Measurements from ENCODE around the gene NRP1.

The NRP1 gene

GRCh38 chr10:33217854-33218253, 116.6 kb downstream of the NRP1 start:
- in situ Hi-C loops (cut with MboI; ENCODE audit: low sequenced_read_pairs) = no loop called here

GRCh38 chr10:33216661-33217427, 117.6 kb downstream of the NRP1 start:
- in situ Hi-C loops (cut with MboI; ENCODE audit: low sequenced_read_pairs) = no loop called here

GRCh38 chr10:33215635-33216034, 118.8 kb downstream of the NRP1 start:
- in situ Hi-C loops (cut with MboI; ENCODE audit: low sequenced_read_pairs) = no loop called here

GRCh38 chr10:33215154-33215553, 119.3 kb downstream of the NRP1 start:
- in situ Hi-C loops (cut with MboI; ENCODE audit: low sequenced_read_pairs) = no loop called here

- in situ Hi-C loops (cut with MboI; ENCODE audit: low sequenced_read_pairs) = no loop called here
Observed at GRCh38 chr10:33214174-33214573, 120.3 kb downstream of the NRP1 start.

GRCh38 chr10:33212061-33212748, 122.3 kb downstream of the NRP1 start:
- in situ Hi-C loops (cut with MboI; ENCODE audit: low sequenced_read_pairs) = no loop called here

- in situ Hi-C loops (cut with MboI; ENCODE audit: low sequenced_read_pairs) = no loop called here
Observed at GRCh38 chr10:33211106-33211878, 123.2 kb downstream of the NRP1 start.

GRCh38 chr10:33209802-33210201, 124.7 kb downstream of the NRP1 start:
- in situ Hi-C loops (cut with MboI; ENCODE audit: low sequenced_read_pairs) = no loop called here

GRCh38 chr10:33208166-33208565, 126.3 kb downstream of the NRP1 start:
- in situ Hi-C loops (cut with MboI; ENCODE audit: low sequenced_read_pairs) = no loop called here

- in situ Hi-C loops (cut with MboI; ENCODE audit: low sequenced_read_pairs) = no loop called here
Observed at GRCh38 chr10:33204031-33204430, 130.4 kb downstream of the NRP1 start.

- in situ Hi-C loops (cut with MboI; ENCODE audit: low sequenced_read_pairs) = no loop called here
Observed at GRCh38 chr10:33201971-33202370, 132.5 kb downstream of the NRP1 start.

- in situ Hi-C loops (cut with MboI; ENCODE audit: low sequenced_read_pairs) = no loop called here
Observed at GRCh38 chr10:33201056-33201780, 133.2 kb downstream of the NRP1 start.

GRCh38 chr10:33199731-33200232, 134.7 kb downstream of the NRP1 start:
- in situ Hi-C loops (cut with MboI; ENCODE audit: low sequenced_read_pairs) = loop anchor here (25.0 kb wide), 1 partner anchor 1438 kb away; no protein-coding TSS in a partner anchor

GRCh38 chr10:33198610-33199009, 135.9 kb downstream of the NRP1 start:
- in situ Hi-C loops (cut with MboI; ENCODE audit: low sequenced_read_pairs) = loop anchor here (25.0 kb wide), 1 partner anchor 1439 kb away; no protein-coding TSS in a partner anchor

- in situ Hi-C loops (cut with MboI; ENCODE audit: low sequenced_read_pairs) = loop anchor here (25.0 kb wide), 1 partner anchor 1440 kb away; no protein-coding TSS in a partner anchor
Observed at GRCh38 chr10:33196710-33197491, 137.6 kb downstream of the NRP1 start.

- in situ Hi-C loops (cut with MboI; ENCODE audit: low sequenced_read_pairs) = loop anchor here (25.0 kb wide), 1 partner anchor 1441 kb away; no protein-coding TSS in a partner anchor
Observed at GRCh38 chr10:33196377-33196706, 138.1 kb downstream of the NRP1 start.

GRCh38 chr10:33195608-33196376, 138.7 kb downstream of the NRP1 start:
- in situ Hi-C loops (cut with MboI; ENCODE audit: low sequenced_read_pairs) = loop anchor here (25.0 kb wide), 1 partner anchor 1442 kb away; no protein-coding TSS in a partner anchor

GRCh38 chr10:33193701-33194521, 140.6 kb downstream of the NRP1 start:
- in situ Hi-C loops (cut with MboI; ENCODE audit: low sequenced_read_pairs) = loop anchor here (25.0 kb wide), 1 partner anchor 1443 kb away; no protein-coding TSS in a partner anchor

Measured in HL-60/S4 treated with retinoic acid at 250 ng/mL for 4 days and 3 days (cell line).